ENCODE results near the gene CTRB1.
"Not testable (repeated sequence)": the region's sequence is repeated elsewhere in the genome, so short reads cannot be mapped to it uniquely, and the experiment has no call there.

Gene CTRB1

GRCh38 chr16:75204905-75205304, 13.9 kb upstream of the CTRB1 start:
- DNase-seq = not testable (repeated sequence)

- DNase-seq = not testable (repeated sequence)
Measured at GRCh38 chr16:75205438-75205837, 13.3 kb upstream of the CTRB1 start.

- not testable (repeated sequence) for DNase-seq
Measured at GRCh38 chr16:75205961-75206748, 12.6 kb upstream of the CTRB1 start.

- no peak for DNase-seq
Measured at GRCh38 chr16:75206749-75207451, 11.9 kb upstream of the CTRB1 start, which contains the start of gene CTRB2. Gene CTRB2, minus strand, starts transcription at chr16:75207161. Its CDS starts 20 bp downstream, at chr16:75207141.

GRCh38 chr16:75207831-75208230, 11.0 kb upstream of the CTRB1 start:
- DNase-seq = no peak

- DNase-seq = no peak
Measured at GRCh38 chr16:75208242-75208825, 10.5 kb upstream of the CTRB1 start.

- no peak for DNase-seq
Measured at GRCh38 chr16:75208861-75209505, 9.8 kb upstream of the CTRB1 start.

GRCh38 chr16:75209514-75209913, 9.3 kb upstream of the CTRB1 start:
- not testable (repeated sequence) for DNase-seq

GRCh38 chr16:75209944-75210343, 8.8 kb upstream of the CTRB1 start:
- DNase-seq = no peak

GRCh38 chr16:75211286-75211685, 7.5 kb upstream of the CTRB1 start:
- not testable (repeated sequence) for DNase-seq

GRCh38 chr16:75216127-75216526, 2.7 kb upstream of the CTRB1 start:
- DNase-seq = no peak

GRCh38 chr16:75216576-75216975, 2.2 kb upstream of the CTRB1 start:
- no peak for DNase-seq

GRCh38 chr16:75217389-75217851, 1.4 kb upstream of the CTRB1 start:
- no peak for DNase-seq

- DNase-seq = no peak
Measured at GRCh38 chr16:75219088-75219487, 300 bp downstream of the CTRB1 start.

- no peak for DNase-seq
Measured at GRCh38 chr16:75219838-75220237, 1.1 kb downstream of the CTRB1 start.

GRCh38 chr16:75222271-75222783, 3.5 kb downstream of the CTRB1 start:
- no peak for DNase-seq

GRCh38 chr16:75223129-75223528, 4.3 kb downstream of the CTRB1 start:
- not testable (repeated sequence) for DNase-seq

- no peak for DNase-seq
Measured at GRCh38 chr16:75224306-75225082, 5.7 kb downstream of the CTRB1 start.

GRCh38 chr16:75225092-75225491, 6.3 kb downstream of the CTRB1 start:
- DNase-seq = no peak

GRCh38 chr16:75225678-75226515, 7.1 kb downstream of the CTRB1 start:
- DNase-seq = no peak

All from NCI-H187 treated with DMSO at 0.1 percent for 48 hours (cell line).